Panc1 (cell line): Measurements from ENCODE around the gene AFF2. TPM values are rescaled to one million over a fixed set of nuclear protein-coding genes. Genes with fewer than 3 reads are reported as not detected.

Source experiments
- ATAC-seq: fragments of 200-7000 bp; cut with Tn5 transposase; 2 replicates; pipeline ENCODE4 v1.9.1; 2020; ENCODE audit warnings: mild to moderate bottlenecking, moderate library complexity
- BruUV-seq: library from RNA; stranded (reverse); fragments of 400-500 nt; replicated peaks from 2 replicates; lab custom pipeline; 2021; lab: Mats Ljungman, UMichigan
- CTCF ChIA-PET: fragments of 300-600 bp; sonication (Branson Sonifier 250); formaldehyde crosslinking; loops from one replicate; lab custom pipeline; 2022; ENCODE audit warnings: antibody characterized with exemption; lab: Charles Lee
- POLR2A ChIA-PET: fragments of 300-600 bp; sonication (Branson Sonifier 250); formaldehyde crosslinking; loops from one replicate; lab custom pipeline; 2022; ENCODE audit warnings: antibody characterized with exemption; lab: Charles Lee
- DNase-seq: peaks from one replicate; pipeline ENCODE4 v3.0.0-alpha.2; 2010; ENCODE audit warnings: low read depth, low spot score
- H3K27ac ChIP-seq: 2 replicates; pipeline ENCODE4 v1.5.1; 2011; ENCODE audit warnings: mild to moderate bottlenecking, low read length, inconsistent platforms
- H3K27me3 ChIP-seq: fragments of 200-500 bp; sonication (Bioruptor generic); 2 replicates; pipeline ENCODE4 v1.6.0; 2014; ENCODE audit warnings: low read length, inconsistent platforms; ENCODE audit not compliant: control insufficient read depth, insufficient read depth
- H3K36me3 ChIP-seq: fragments of 200-500 bp; sonication (Bioruptor generic); 2 replicates; pipeline ENCODE4 v1.5.1; 2014; ENCODE audit warnings: inconsistent platforms, mild to moderate bottlenecking, low read length, moderate library complexity; ENCODE audit not compliant: control insufficient read depth, insufficient read depth
- H3K4me1 ChIP-seq: 2 replicates; pipeline ENCODE4 v1.5.1; 2011; ENCODE audit warnings: inconsistent platforms, mild to moderate bottlenecking, low read length, moderate library complexity; ENCODE audit not compliant: control insufficient read depth, insufficient read depth
- H3K4me3 ChIP-seq, 2 experiments: 2 replicates each; pipeline ENCODE4 v1.5.1; 2011 to 2012; ENCODE audit warnings: low read depth in 2 of 2, low read length in 2 of 2, mild to moderate bottlenecking in 2 of 2, inconsistent platforms in 1 of 2, moderate library complexity in 1 of 2
- H3K9me3 ChIP-seq: fragments of 200-500 bp; sonication (Bioruptor generic); 2 replicates; pipeline ENCODE4 v1.5.1; 2014; ENCODE audit warnings: low read depth, mild to moderate bottlenecking, inconsistent platforms, low read length, moderate library complexity; ENCODE audit not compliant: control insufficient read depth, insufficient read depth
- CTCF ChIP-seq: fragments of 450-650 bp; IDR thresholded peaks from 2 replicates; pipeline ENCODE4 v1.5.1; 2017; ENCODE audit warnings: mild to moderate bottlenecking
- POLR2AphosphoS5 ChIP-seq: IDR thresholded peaks from 2 replicates; pipeline ENCODE4 v1.6.1; 2012; ENCODE audit warnings: mild to moderate bottlenecking, low read depth, low read length, moderate library complexity
- REST ChIP-seq, 2 experiments: IDR thresholded peaks; 2 replicates each; pipeline ENCODE4 v1.6.1; 2011 to 2012; ENCODE audit warnings: low read depth in 2 of 2, control low read depth in 1 of 2, low read length in 1 of 2, mild to moderate bottlenecking in 1 of 2, moderate library complexity in 1 of 2; ENCODE audit not compliant: insufficient read depth in 1 of 2
- SIN3A ChIP-seq: IDR thresholded peaks from 2 replicates; pipeline ENCODE4 v1.6.1; 2012; ENCODE audit warnings: low read depth, mild to moderate bottlenecking, low read length, moderate library complexity, borderline replicate concordance; ENCODE audit not compliant: insufficient read depth
- TCF7L2 ChIP-seq: IDR thresholded peaks from 2 replicates; pipeline ENCODE4 v1.6.1; 2011; ENCODE audit warnings: mild to moderate bottlenecking, low read depth, low read length, inconsistent platforms
- in situ Hi-C: cut with HindIII; loops from 2 replicates; pipeline ENCODE4 v1.10.0; 2016; ENCODE audit warnings: low sequenced_read_pairs, low pct_unique_long_range_greater_than_20kb
- intact Hi-C: fragments of 100-400 bp; cut with micrococcal nuclease; formaldehyde crosslinking; loops from one replicate; pipeline ENCODE4 v1.10.0; 2022; ENCODE audit not compliant: unreplicated experiment
- total RNA-seq: library from RNA; stranded (reverse); gene quantifications from one replicate; pipeline ENCODE4 v1.2.1, GENCODE V29; 2021; ENCODE audit not compliant: unreplicated experiment

AFF2 gene
- total RNA-seq, 1 experiment from 2014 or later, result 0.05 TPM

GRCh38 chrX:148517176-148517575 lies 16.8 kb downstream of the AFF2 start:
- CTCF ChIA-PET, result no interaction called here

GRCh38 chrX:148522006-148522405 lies 21.6 kb downstream of the AFF2 start:
- no peak for TF ChIP-seq TCF7L2
- TF ChIP-seq SIN3A, result no peak
- TF ChIP-seq POLR2AphosphoS5, result no peak
- TF ChIP-seq CTCF, result no peak
- TF ChIP-seq REST (IDR thresholded peaks at IDR 0.05; ENCODE audit: insufficient read depth in 1 of 2, low read depth in 2 of 2, low read length in 1 of 2), result no peak
- CTCF ChIA-PET, result no interaction called here
- in situ Hi-C loops, result no loop called here
- no peaks in the 10 kb centered on the region for H3K4me1 ChIP-seq
- H3K4me3 ChIP-seq, result no peak overlapping the region
- ATAC-seq, result no peak
- H3K9me3 ChIP-seq, result no peaks in the 10 kb centered on the region
- no peak for DNase-seq
- intact Hi-C loops, result no loop called here
- no TSS peak for BruUV-seq
- no peak overlapping the region for H3K27ac ChIP-seq
- no peaks in the 10 kb centered on the region for H3K27me3 ChIP-seq
- POLR2A ChIA-PET, result no interaction called here
- H3K36me3 ChIP-seq, result no peaks in the 10 kb centered on the region

More at GRCh38 chrX:148517176-148517575, 16.8 kb downstream of the AFF2 start:
- DNase-seq (no peak), ATAC-seq (no peak)
- no peak for TF ChIP-seq REST (IDR thresholded peaks at IDR 0.05; ENCODE audit: insufficient read depth in 1 of 2, low read depth in 2 of 2, low read length in 1 of 2)
- no peak for TF ChIP-seq TCF7L2
- TF ChIP-seq POLR2AphosphoS5, result no peak
- no peak for TF ChIP-seq CTCF
- TF ChIP-seq SIN3A, result no peak
- Histone ChIP-seq H3K9me3 (no peaks in the 10 kb centered on the region), H3K4me3 (no peak overlapping the region), H3K4me1 (no peaks in the 10 kb centered on the region), H3K27ac (no peak overlapping the region), H3K36me3 (no peaks in the 10 kb centered on the region), H3K27me3 (no peaks in the 10 kb centered on the region)
- POLR2A ChIA-PET, result no interaction called here
- in situ Hi-C loops, result no loop called here
- intact Hi-C loops, result no loop called here
- BruUV-seq, result no TSS peak
